ENCODE measurements around the gene ZNF358. TPM values are rescaled to one million over a fixed set of nuclear protein-coding genes. Genes with fewer than 3 reads are reported as not detected.
"Not testable (repeated sequence)": the region's sequence is repeated elsewhere in the genome, so short reads cannot be mapped to it uniquely, and the experiment has no call there.

ZNF358 gene
- polyA plus RNA-seq, 4 donors, result 43.1 to 69.6 (median 43.7) TPM

- DNase-seq (ENCODE audit: low read depth in 4 of 4, low spot score in 3 of 4), result peak in 1 of 4 donors; percentile 55
Observed at GRCh38 chr19:7534531-7535046, 18.7 kb downstream of the ZNF358 start.

- peak; percentile 86 to 98 (median 92) for DNase-seq (ENCODE audit: low read depth in 4 of 4, low spot score in 3 of 4)
Observed at GRCh38 chr19:7535047-7535997, 19.4 kb downstream of the ZNF358 start, which contains the start of gene PNPLA6. Gene PNPLA6 (plus strand): TSS chr19:7535717. CDS start chr19:7535789, 72 bp downstream.

GRCh38 chr19:7535998-7536695 is 20.2 kb downstream of the ZNF358 start:
- no peak for DNase-seq (ENCODE audit: low read depth in 4 of 4, low spot score in 3 of 4)

GRCh38 chr19:7538990-7539389 is 23.1 kb downstream of the ZNF358 start:
- not testable (repeated sequence) for DNase-seq (ENCODE audit: low read depth in 4 of 4, low spot score in 3 of 4)

GRCh38 chr19:7539827-7540425 is 24.0 kb downstream of the ZNF358 start:
- no peak for DNase-seq (ENCODE audit: low read depth in 4 of 4, low spot score in 3 of 4)

- DNase-seq (ENCODE audit: low read depth in 4 of 4, low spot score in 3 of 4), result no peak
Observed at GRCh38 chr19:7540761-7541474, 25.0 kb downstream of the ZNF358 start.

GRCh38 chr19:7541475-7541824 is 25.5 kb downstream of the ZNF358 start:
- DNase-seq (ENCODE audit: low read depth in 4 of 4, low spot score in 3 of 4), result no peak

- DNase-seq (ENCODE audit: low read depth in 4 of 4, low spot score in 3 of 4), result no peak
Observed at GRCh38 chr19:7541828-7542443, 26.0 kb downstream of the ZNF358 start.

- no peak for DNase-seq (ENCODE audit: low read depth in 4 of 4, low spot score in 3 of 4)
Observed at GRCh38 chr19:7542556-7543348, 26.8 kb downstream of the ZNF358 start.

GRCh38 chr19:7544626-7545025 is 28.7 kb downstream of the ZNF358 start:
- no peak for DNase-seq (ENCODE audit: low read depth in 4 of 4, low spot score in 3 of 4)

- DNase-seq (ENCODE audit: low read depth in 4 of 4, low spot score in 3 of 4), result no peak
Observed at GRCh38 chr19:7545300-7545699, 29.4 kb downstream of the ZNF358 start.

- DNase-seq (ENCODE audit: low read depth in 4 of 4, low spot score in 3 of 4), result no peak
Observed at GRCh38 chr19:7545904-7546303, 30.0 kb downstream of the ZNF358 start.

GRCh38 chr19:7547159-7547558 is 31.3 kb downstream of the ZNF358 start:
- no peak for DNase-seq (ENCODE audit: low read depth in 4 of 4, low spot score in 3 of 4)

- DNase-seq (ENCODE audit: low read depth in 4 of 4, low spot score in 3 of 4), result no peak
Observed at GRCh38 chr19:7549429-7550148, 33.7 kb downstream of the ZNF358 start.

GRCh38 chr19:7550169-7550770 is 34.4 kb downstream of the ZNF358 start:
- no peak for DNase-seq (ENCODE audit: low read depth in 4 of 4, low spot score in 3 of 4)

GRCh38 chr19:7550987-7551761 is 35.3 kb downstream of the ZNF358 start:
- peak; percentile 81 to 91 (median 83) for DNase-seq (ENCODE audit: low read depth in 4 of 4, low spot score in 3 of 4)

GRCh38 chr19:7552781-7553180 is 36.9 kb downstream of the ZNF358 start:
- no peak for DNase-seq (ENCODE audit: low read depth in 4 of 4, low spot score in 3 of 4)

Measured in right renal pelvis (tissue), 4 donors.